ENCODE measurements around the gene SRSF4.

SRSF4 gene

DNA sequence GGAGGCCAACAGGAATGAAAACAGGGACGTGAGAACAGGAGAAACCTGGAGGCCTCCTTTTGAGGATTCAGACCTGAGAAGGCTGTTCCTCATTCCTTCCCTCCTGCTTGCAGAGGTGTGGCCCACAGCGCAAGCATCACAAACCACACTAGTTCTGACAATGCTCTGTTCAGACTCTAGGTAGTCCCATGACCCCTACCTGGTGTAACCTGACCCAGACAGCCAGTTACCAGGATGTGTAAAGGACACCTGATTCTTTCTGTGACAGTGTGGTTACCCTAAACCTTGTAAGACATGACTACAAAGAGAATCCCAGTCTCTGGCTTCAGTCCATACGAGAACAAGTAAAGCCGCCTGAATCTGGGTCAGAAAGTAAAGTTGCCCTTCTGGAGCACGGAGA is 45.8 kb upstream of the SRSF4 start:
- no peak overlapping the region for H3K4me2 ChIP-seq (ENCODE audit: low read length)
- H4K20me1 ChIP-seq (ENCODE audit: control insufficient read depth, insufficient read depth, low read depth, low read length): no peaks in the 10 kb centered on the region
- TF ChIP-seq, protein P1, sequence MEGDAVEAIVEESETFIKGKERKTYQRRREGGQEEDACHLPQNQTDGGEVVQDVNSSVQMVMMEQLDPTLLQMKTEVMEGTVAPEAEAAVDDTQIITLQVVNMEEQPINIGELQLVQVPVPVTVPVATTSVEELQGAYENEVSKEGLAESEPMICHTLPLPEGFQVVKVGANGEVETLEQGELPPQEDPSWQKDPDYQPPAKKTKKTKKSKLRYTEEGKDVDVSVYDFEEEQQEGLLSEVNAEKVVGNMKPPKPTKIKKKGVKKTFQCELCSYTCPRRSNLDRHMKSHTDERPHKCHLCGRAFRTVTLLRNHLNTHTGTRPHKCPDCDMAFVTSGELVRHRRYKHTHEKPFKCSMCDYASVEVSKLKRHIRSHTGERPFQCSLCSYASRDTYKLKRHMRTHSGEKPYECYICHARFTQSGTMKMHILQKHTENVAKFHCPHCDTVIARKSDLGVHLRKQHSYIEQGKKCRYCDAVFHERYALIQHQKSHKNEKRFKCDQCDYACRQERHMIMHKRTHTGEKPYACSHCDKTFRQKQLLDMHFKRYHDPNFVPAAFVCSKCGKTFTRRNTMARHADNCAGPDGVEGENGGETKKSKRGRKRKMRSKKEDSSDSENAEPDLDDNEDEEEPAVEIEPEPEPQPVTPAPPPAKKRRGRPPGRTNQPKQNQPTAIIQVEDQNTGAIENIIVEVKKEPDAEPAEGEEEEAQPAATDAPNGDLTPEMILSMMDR (IDR thresholded peaks at IDR 0.05; ENCODE audit: low read depth, low read length, poor library complexity, severe bottlenecking): no peak
- TF ChIP-seq EZH2phosphoT487 (IDR thresholded peaks at IDR 0.05; ENCODE audit: borderline replicate concordance, low read length): no peak

DNA sequence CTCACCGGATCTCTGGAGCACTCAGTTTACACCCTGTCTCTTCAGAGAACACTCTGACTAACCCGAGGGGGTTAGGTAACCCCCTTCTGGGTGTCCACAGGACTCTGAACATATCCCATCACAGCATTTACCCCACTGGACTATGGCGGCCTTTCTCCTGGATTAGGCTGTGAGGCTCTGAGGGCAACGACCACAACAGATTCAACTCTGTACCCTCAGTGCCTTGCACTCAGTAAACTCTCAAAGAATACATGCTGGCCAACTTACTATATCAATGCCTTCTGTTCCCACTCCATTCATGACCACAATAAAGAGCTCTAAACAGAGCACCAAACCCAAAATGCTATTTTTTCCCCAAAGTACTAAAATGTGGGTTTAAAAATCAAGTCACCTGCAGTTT is 43.7 kb upstream of the SRSF4 start:
- H4K20me1 ChIP-seq (ENCODE audit: control insufficient read depth, insufficient read depth, low read depth, low read length): no peaks in the 10 kb centered on the region
- TF ChIP-seq, protein P1 (IDR thresholded peaks at IDR 0.05; ENCODE audit: low read depth, low read length, poor library complexity, severe bottlenecking): no peak
- no peak for TF ChIP-seq EZH2phosphoT487 (IDR thresholded peaks at IDR 0.05; ENCODE audit: borderline replicate concordance, low read length)
- H3K9me3 ChIP-seq (ENCODE audit: control insufficient read depth, insufficient read depth, low read length): no peaks in the 10 kb centered on the region
- H3K4me2 ChIP-seq (ENCODE audit: low read length): no peak overlapping the region
- no peaks in the 10 kb centered on the region for H3K27me3 ChIP-seq (ENCODE audit: control insufficient read depth, low read length)
- H3K27ac ChIP-seq (ENCODE audit: low read depth, low read length): no peak overlapping the region
- H3F3A ChIP-seq (ENCODE audit: control insufficient read depth, insufficient read depth): no peaks in the 10 kb centered on the region
- H3K4me1 ChIP-seq (ENCODE audit: control insufficient read depth, low read length): peaks cover 8% of the 10 kb centered on the region
- H3K4me3 ChIP-seq (ENCODE audit: low read length): no peak overlapping the region
- H3K79me2 ChIP-seq (ENCODE audit: control insufficient read depth, low read length): peaks cover 32% of the 10 kb centered on the region
- H3K9me2 ChIP-seq (replicated peaks; ENCODE audit: control insufficient read depth, low read length): no peaks in the 10 kb centered on the region
- peaks cover 16% of the 10 kb centered on the region for H3K36me3 ChIP-seq (ENCODE audit: control insufficient read depth, low read length)

More for the DNA sequence above, 45.8 kb upstream of the SRSF4 start:
- peaks cover 34% of the 10 kb centered on the region for H3K79me2 ChIP-seq (ENCODE audit: control insufficient read depth, low read length)
- H3K9me2 ChIP-seq (replicated peaks; ENCODE audit: control insufficient read depth, low read length): no peaks in the 10 kb centered on the region
- H3K27me3 ChIP-seq (ENCODE audit: control insufficient read depth, low read length): no peaks in the 10 kb centered on the region
- H3K9me3 ChIP-seq (ENCODE audit: control insufficient read depth, insufficient read depth, low read length): no peaks in the 10 kb centered on the region
- H3K27ac ChIP-seq (ENCODE audit: low read depth, low read length): no peak overlapping the region
- H3K4me3 ChIP-seq (ENCODE audit: low read length): no peak overlapping the region
- H3F3A ChIP-seq (ENCODE audit: control insufficient read depth, insufficient read depth): peaks cover 4% of the 10 kb centered on the region; the same call in 1 of the 2 replicates
- H3K36me3 ChIP-seq (ENCODE audit: control insufficient read depth, low read length): peaks cover 11% of the 10 kb centered on the region
- H3K4me1 ChIP-seq (ENCODE audit: control insufficient read depth, low read length): peaks cover 13% of the 10 kb centered on the region

DNA sequence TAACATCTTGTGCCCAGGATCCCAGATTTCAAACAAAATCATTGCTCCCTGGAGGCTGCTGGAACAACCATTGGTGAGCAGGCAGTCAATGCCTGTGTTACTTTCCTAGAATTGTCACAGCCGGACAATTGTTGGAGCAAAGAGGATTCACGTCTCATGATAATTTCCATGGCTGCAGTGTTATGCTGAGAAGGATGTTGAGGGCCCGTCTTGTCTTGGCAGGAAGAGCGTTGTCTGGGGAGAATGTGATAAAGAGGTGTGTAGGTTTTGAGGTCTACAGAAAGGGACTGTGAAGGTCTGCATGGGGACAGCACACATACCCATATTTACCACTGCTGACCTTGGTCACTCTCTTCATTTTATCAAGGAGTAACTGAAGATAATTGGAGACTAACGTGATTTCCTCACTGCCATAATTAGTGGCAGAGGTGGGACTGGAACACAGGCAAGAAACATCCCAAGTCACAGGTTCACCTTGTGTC is 42.7 kb upstream of the SRSF4 start:
- H3K4me3 ChIP-seq (ENCODE audit: low read length): no peak overlapping the region
- no peaks in the 10 kb centered on the region for H3F3A ChIP-seq (ENCODE audit: control insufficient read depth, insufficient read depth)
- no peak overlapping the region for H3K27ac ChIP-seq (ENCODE audit: low read depth, low read length)
- H3K4me2 ChIP-seq (ENCODE audit: low read length): no peak overlapping the region
- no peaks in the 10 kb centered on the region for H3K9me2 ChIP-seq (replicated peaks; ENCODE audit: control insufficient read depth, low read length)
- no peaks in the 10 kb centered on the region for H4K20me1 ChIP-seq (ENCODE audit: control insufficient read depth, insufficient read depth, low read depth, low read length)
- no peaks in the 10 kb centered on the region for H3K9me3 ChIP-seq (ENCODE audit: control insufficient read depth, insufficient read depth, low read length)
- peaks cover 1% of the 10 kb centered on the region for H3K4me1 ChIP-seq (ENCODE audit: control insufficient read depth, low read length)
- H3K36me3 ChIP-seq (ENCODE audit: control insufficient read depth, low read length): peaks cover 23% of the 10 kb centered on the region
- no peaks in the 10 kb centered on the region for H3K27me3 ChIP-seq (ENCODE audit: control insufficient read depth, low read length)
- TF ChIP-seq, protein P1 (IDR thresholded peaks at IDR 0.05; ENCODE audit: low read depth, low read length, poor library complexity, severe bottlenecking): no peak
- no peak for TF ChIP-seq EZH2phosphoT487 (IDR thresholded peaks at IDR 0.05; ENCODE audit: borderline replicate concordance, low read length)
- H3K79me2 ChIP-seq (ENCODE audit: control insufficient read depth, low read length): peaks cover 22% of the 10 kb centered on the region
